ENCODE results near the gene SPATA13. TPM values are rescaled to one million over a fixed set of nuclear protein-coding genes. Genes with fewer than 3 reads are reported as not detected.

SPATA13 gene
- total and polyA plus RNA-seq, 4 donors = 10.5 to 36.7 (median 20.1) TPM

DNA sequence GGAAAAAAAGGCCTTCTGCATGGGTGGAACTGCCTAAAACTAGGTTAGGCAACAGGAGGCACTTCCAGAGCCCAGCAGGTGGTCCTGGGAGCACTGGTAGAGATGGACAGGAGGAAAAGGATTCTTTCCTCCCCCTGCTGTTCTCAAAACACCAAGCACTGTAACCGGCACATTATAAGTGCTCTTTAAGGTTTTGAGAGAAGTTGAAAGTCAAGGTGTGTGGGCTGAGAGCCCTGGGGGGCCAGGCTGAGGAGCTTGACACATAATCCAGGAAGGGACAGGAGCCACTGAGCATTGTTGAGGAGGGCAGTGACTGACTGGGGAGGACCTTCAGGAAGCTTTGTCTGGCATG is 32.3 kb downstream of the SPATA13 start:
- H3K27ac ChIP-seq (ENCODE audit: low read depth in 1 of 2, low read length in 1 of 2) = no peak overlapping the region
- no peak overlapping the region for H3K4me3 ChIP-seq
- no peak for TF ChIP-seq CTCF (IDR thresholded peaks at IDR 0.05; ENCODE audit: control extremely low read depth, extremely low read depth)
- H3K9ac ChIP-seq (ENCODE audit: insufficient read depth in 1 of 2, low read length in 2 of 2) = no peak overlapping the region
- DNase-seq = no peak
- ATAC-seq (ENCODE audit: insufficient read depth, low FRiP score) = peak; percentile 11
- H3K27me3 ChIP-seq (ENCODE audit: control insufficient read depth in 3 of 3, insufficient read depth in 3 of 3, low read length in 2 of 3) = no peaks in the 10 kb centered on the region
- WGBS, 2 donors = 66 to 95% methylated on average over 1 of the region's 1 CpG
- peaks cover 0 to 6% (median 3%) of the 10 kb centered on the region in 5 donors for H3K4me1 ChIP-seq (ENCODE audit: control insufficient read depth in 5 of 5, insufficient read depth in 5 of 5, low read length in 5 of 5)
- H3K9me3 ChIP-seq (ENCODE audit: control insufficient read depth in 4 of 4, insufficient read depth in 3 of 4, low read length in 3 of 4) = peaks cover 0 to 4% (median 2%) of the 10 kb centered on the region in 4 donors
- no peaks in the 10 kb centered on the region for H3K36me3 ChIP-seq (ENCODE audit: control insufficient read depth in 4 of 4, insufficient read depth in 4 of 4, low read length in 4 of 4)

- 96 to 97% methylated on average over 8 of the region's 8 CpGs for WGBS, 2 donors
- Histone ChIP-seq H3K27ac (ENCODE audit: low read depth in 1 of 2, low read length in 1 of 2) (no peak overlapping the region), H3K9me3 (ENCODE audit: control insufficient read depth in 4 of 4, insufficient read depth in 3 of 4, low read length in 3 of 4) (no peaks in the 10 kb centered on the region), H3K4me1 (ENCODE audit: control insufficient read depth in 5 of 5, insufficient read depth in 5 of 5, low read length in 5 of 5) (peaks cover 0 to 6% (median 3%) of the 10 kb centered on the region in 5 donors), H3K27me3 (ENCODE audit: control insufficient read depth in 3 of 3, insufficient read depth in 3 of 3, low read length in 2 of 3) (no peaks in the 10 kb centered on the region), H3K36me3 (ENCODE audit: control insufficient read depth in 4 of 4, insufficient read depth in 4 of 4, low read length in 4 of 4) (no peaks in the 10 kb centered on the region), H3K9ac (ENCODE audit: insufficient read depth in 1 of 2, low read length in 2 of 2) (no peak overlapping the region), H3K4me3 (no peak overlapping the region)
- no peak for DNase-seq
- ATAC-seq (ENCODE audit: insufficient read depth, low FRiP score) = no peak
- no peak for TF ChIP-seq CTCF (IDR thresholded peaks at IDR 0.05; ENCODE audit: control extremely low read depth, extremely low read depth)
These were observed 33.9 kb downstream of the SPATA13 start for GRCh38 chr13:24194447-24194846.

DNA sequence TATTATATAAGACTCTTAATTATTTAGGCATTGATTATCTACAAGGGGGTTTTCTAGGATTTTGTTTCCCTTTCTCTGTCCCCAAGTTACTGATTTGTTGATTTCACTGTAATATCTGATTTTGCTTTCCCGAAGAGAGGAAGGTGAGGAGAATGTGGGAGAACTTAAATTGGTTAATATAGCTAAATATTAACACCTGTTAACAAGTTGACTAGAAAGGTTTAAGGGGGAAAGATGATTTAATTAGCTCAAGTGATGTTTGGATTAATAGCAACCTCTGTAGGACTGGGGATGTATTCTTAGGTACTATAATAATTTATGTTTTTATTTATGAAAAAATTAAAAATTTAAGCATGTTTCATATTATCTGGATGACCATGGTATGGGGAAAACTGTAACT is 35.1 kb downstream of the SPATA13 start:
- DNase-seq = no peak
- H3K4me3 ChIP-seq = no peak overlapping the region
- H3K27me3 ChIP-seq (ENCODE audit: control insufficient read depth in 3 of 3, insufficient read depth in 3 of 3, low read length in 2 of 3) = no peaks in the 10 kb centered on the region
- H3K27ac ChIP-seq (ENCODE audit: low read depth in 1 of 2, low read length in 1 of 2) = no peak overlapping the region
- ATAC-seq (ENCODE audit: insufficient read depth, low FRiP score) = no peak
- H3K9ac ChIP-seq (ENCODE audit: insufficient read depth in 1 of 2, low read length in 2 of 2) = no peak overlapping the region
- no peaks in the 10 kb centered on the region for H3K9me3 ChIP-seq (ENCODE audit: control insufficient read depth in 4 of 4, insufficient read depth in 3 of 4, low read length in 3 of 4)
- no peak for TF ChIP-seq CTCF (IDR thresholded peaks at IDR 0.05; ENCODE audit: control extremely low read depth, extremely low read depth)
- no peaks in the 10 kb centered on the region for H3K36me3 ChIP-seq (ENCODE audit: control insufficient read depth in 4 of 4, insufficient read depth in 4 of 4, low read length in 4 of 4)
- 64 to 88% methylated on average over 1 of the region's 1 CpG for WGBS, 2 donors
- peaks cover 0 to 6% (median 3%) of the 10 kb centered on the region in 5 donors for H3K4me1 ChIP-seq (ENCODE audit: control insufficient read depth in 5 of 5, insufficient read depth in 5 of 5, low read length in 5 of 5)

DNA sequence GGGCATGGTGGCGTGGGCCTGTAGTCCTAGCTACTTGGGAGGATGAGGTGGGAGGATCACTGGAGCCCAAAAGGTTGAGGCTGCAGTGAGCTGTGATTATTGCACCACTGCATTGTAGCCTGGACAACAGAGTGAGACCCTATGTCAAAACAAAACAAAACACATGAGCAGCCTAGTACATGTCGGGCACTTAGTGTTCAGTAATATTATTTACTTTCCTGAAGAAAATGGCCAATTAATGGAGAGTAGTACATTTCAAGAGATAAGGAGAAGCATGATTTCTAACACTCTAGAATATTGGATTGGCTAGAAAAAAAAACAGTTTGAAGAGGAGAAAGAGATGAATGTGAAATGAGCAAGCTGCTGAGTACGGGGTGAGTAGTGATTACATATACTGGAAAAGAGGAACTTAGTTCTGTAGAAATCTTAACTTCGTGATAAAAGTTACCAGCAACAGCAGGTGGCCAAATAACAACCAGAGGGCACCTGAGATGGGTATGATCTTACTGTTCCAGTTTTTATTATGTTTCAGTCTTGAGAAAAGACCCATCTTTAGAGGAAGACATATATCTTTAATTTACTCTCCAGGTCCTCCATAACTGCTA is 36.2 kb downstream of the SPATA13 start:
- no peak overlapping the region for H3K9ac ChIP-seq (ENCODE audit: insufficient read depth in 1 of 2, low read length in 2 of 2)
- H3K27ac ChIP-seq (ENCODE audit: low read depth in 1 of 2, low read length in 1 of 2) = no peak overlapping the region
- H3K27me3 ChIP-seq (ENCODE audit: control insufficient read depth in 3 of 3, insufficient read depth in 3 of 3, low read length in 2 of 3) = no peaks in the 10 kb centered on the region
- WGBS, 2 donors = 44 to 45% methylated on average over 4 of the region's 4 CpGs
- H3K36me3 ChIP-seq (ENCODE audit: control insufficient read depth in 4 of 4, insufficient read depth in 4 of 4, low read length in 4 of 4) = no peaks in the 10 kb centered on the region
- ATAC-seq (ENCODE audit: insufficient read depth, low FRiP score) (no peak), DNase-seq (no peak)
- H3K9me3 ChIP-seq (ENCODE audit: control insufficient read depth in 4 of 4, insufficient read depth in 3 of 4, low read length in 3 of 4) = no peaks in the 10 kb centered on the region
- H3K4me3 ChIP-seq = no peak overlapping the region
- TF ChIP-seq CTCF (IDR thresholded peaks at IDR 0.05; ENCODE audit: control extremely low read depth, extremely low read depth) = no peak
- peaks cover 0 to 6% (median 3%) of the 10 kb centered on the region in 5 donors for H3K4me1 ChIP-seq (ENCODE audit: control insufficient read depth in 5 of 5, insufficient read depth in 5 of 5, low read length in 5 of 5)
